Astrocyte (in vitro differentiated cells and primary cell): ENCODE data around the gene OR6C70. TPM values are rescaled to one million over a fixed set of nuclear protein-coding genes. Genes with fewer than 3 reads are reported as not detected.

Experiments used
- DNase-seq: peaks from one replicate; pipeline ENCODE4 v3.0.0-alpha.2; 2010; ENCODE audit warnings: low read depth
- FAIRE-seq: peaks from 2 replicates; lab custom pipeline; 2011; peaks lifted over from hg19 to GRCh38; lab: Jason Lieb, UNC
- H2AFZ ChIP-seq: 2 replicates; pipeline ENCODE4 v1.6.0; 2012; ENCODE audit warnings: low read depth, low read length, inconsistent platforms
- H3K27ac ChIP-seq: 2 replicates; pipeline ENCODE4 v1.5.1; 2011; ENCODE audit warnings: low read depth, low read length, inconsistent platforms
- H3K27me3 ChIP-seq: 2 replicates; pipeline ENCODE4 v1.6.0; 2011; ENCODE audit warnings: low read length, inconsistent platforms; ENCODE audit not compliant: insufficient read depth
- H3K36me3 ChIP-seq: 2 replicates; pipeline ENCODE4 v1.5.1; 2011; ENCODE audit warnings: low read length, inconsistent platforms; ENCODE audit not compliant: insufficient read depth
- H3K4me1 ChIP-seq: 2 replicates; pipeline ENCODE4 v1.5.1; 2011; ENCODE audit warnings: low read length, inconsistent platforms; ENCODE audit not compliant: insufficient read depth
- H3K4me2 ChIP-seq: 2 replicates; pipeline ENCODE4 v1.6.0; 2012; ENCODE audit warnings: low read length, inconsistent platforms
- H3K4me3 ChIP-seq: 2 replicates; pipeline ENCODE4 v1.5.1; 2011; ENCODE audit warnings: low read depth, mild to moderate bottlenecking, low read length, inconsistent platforms; ENCODE audit not compliant: insufficient read depth
- H3K79me2 ChIP-seq: 2 replicates; pipeline ENCODE4 v1.6.0; 2012; ENCODE audit warnings: mild to moderate bottlenecking, low read length, inconsistent platforms; ENCODE audit not compliant: insufficient read depth
- H3K9ac ChIP-seq: 2 replicates; pipeline ENCODE4 v1.6.0; 2012; ENCODE audit warnings: mild to moderate bottlenecking, low read length, inconsistent platforms
- H3K9me3 ChIP-seq: 2 replicates; pipeline ENCODE4 v1.5.1; 2012; ENCODE audit warnings: low read depth, mild to moderate bottlenecking, low read length, inconsistent platforms; ENCODE audit not compliant: insufficient read depth
- H4K20me1 ChIP-seq: 2 replicates; pipeline ENCODE4 v1.6.0; 2012; ENCODE audit warnings: low read length, inconsistent platforms; ENCODE audit not compliant: insufficient read depth
- H3K27ac Mint-ChIP-seq: one replicate; pipeline ENCODE4 v1.8.0; 2021; ENCODE audit warnings: mild to moderate bottlenecking, mixed read lengths; ENCODE audit not compliant: unreplicated experiment
- H3K27me3 Mint-ChIP-seq: one replicate; pipeline ENCODE4 v1.8.0; 2021; ENCODE audit warnings: low read depth, mixed read lengths; ENCODE audit not compliant: unreplicated experiment
- H3K36me3 Mint-ChIP-seq: one replicate; pipeline ENCODE4 v1.8.0; 2021; ENCODE audit warnings: low read depth, mixed read lengths; ENCODE audit not compliant: unreplicated experiment
- H3K4me1 Mint-ChIP-seq: one replicate; pipeline ENCODE4 v1.8.0; 2021; ENCODE audit warnings: low read depth, mixed read lengths; ENCODE audit not compliant: unreplicated experiment
- H3K4me3 Mint-ChIP-seq: one replicate; pipeline ENCODE4 v1.8.0; 2021; ENCODE audit warnings: mild to moderate bottlenecking, moderate library complexity, mixed read lengths; ENCODE audit not compliant: unreplicated experiment
- H3K9me3 Mint-ChIP-seq: one replicate; pipeline ENCODE4 v1.8.0; 2021; ENCODE audit warnings: mild to moderate bottlenecking, mixed read lengths; ENCODE audit not compliant: unreplicated experiment
- CTCF ChIP-seq: IDR thresholded peaks from 2 replicates; pipeline ENCODE4 v1.5.1; 2011; ENCODE audit warnings: low read depth, mild to moderate bottlenecking, inconsistent platforms, low read length, moderate library complexity; ENCODE audit not compliant: insufficient read depth
- EZH2 ChIP-seq: IDR thresholded peaks from 2 replicates; pipeline ENCODE4 v1.6.1; 2012; ENCODE audit warnings: mild to moderate bottlenecking, low read length, inconsistent platforms; ENCODE audit not compliant: insufficient read depth
- total RNA-seq: library from RNA; stranded (reverse); gene quantifications from 2 replicates; pipeline ENCODE4 v1.2.1, GENCODE V29; 2021

The OR6C70 gene
- total RNA-seq, 1 donor from 2014 or later: not detected

- no peak within 1 kb of the TSS for H3K4me3 ChIP-seq
- Mint-ChIP-seq H3K4me3 (no peak within 1 kb of the TSS), H3K9me3 (no peaks in the 10 kb centered on the region), H3K4me1 (no peaks in the 10 kb centered on the region), H3K27ac (no peak within 1 kb of the TSS), H3K36me3 (no peaks in the 10 kb centered on the region), H3K27me3 (no peaks in the 10 kb centered on the region)
- H3K9me3 ChIP-seq: no peaks in the 10 kb centered on the region
- no peaks in the 10 kb centered on the region for H3K27me3 ChIP-seq
- no peak within 1 kb of the TSS for H3K27ac ChIP-seq
- H4K20me1 ChIP-seq: no peaks in the 10 kb centered on the region
- no peaks in the 10 kb centered on the region for H3K79me2 ChIP-seq
- DNase-seq (no peak), FAIRE-seq (no peak)
- H2AFZ ChIP-seq: no peak within 1 kb of the TSS
- H3K36me3 ChIP-seq: no peaks in the 10 kb centered on the region
- no peaks in the 10 kb centered on the region for H3K4me1 ChIP-seq
- TF ChIP-seq CTCF (no peak), EZH2 (no peak)
- no peak within 1 kb of the TSS for H3K9ac ChIP-seq
- no peak within 1 kb of the TSS for H3K4me2 ChIP-seq
These were observed 44.0 kb downstream of the OR6C70 start, which contains the start of gene OR6C76 for GRCh38 chr12:55425954-55426353. TSS of gene OR6C76 (plus strand) at chr12:55426254. CDS start at chr12:55426254, 0 bp downstream.

GRCh38 chr12:55420307-55420962 is 49.5 kb downstream of the OR6C70 start:
- no peaks in the 10 kb centered on the region for H3K79me2 ChIP-seq
- Mint-ChIP-seq H3K9me3 (no peaks in the 10 kb centered on the region), H3K27me3 (no peaks in the 10 kb centered on the region), H3K36me3 (no peaks in the 10 kb centered on the region), H3K4me3 (no peak overlapping the region), H3K4me1 (no peaks in the 10 kb centered on the region), H3K27ac (no peak overlapping the region)
- H3K27me3 ChIP-seq: no peaks in the 10 kb centered on the region
- H3K27ac ChIP-seq: no peak overlapping the region
- no peaks in the 10 kb centered on the region for H3K36me3 ChIP-seq
- FAIRE-seq: no peak
- no peak overlapping the region for H3K4me2 ChIP-seq
- DNase-seq: no peak
- no peaks in the 10 kb centered on the region for H3K9me3 ChIP-seq
- H4K20me1 ChIP-seq: no peaks in the 10 kb centered on the region
- no peaks in the 10 kb centered on the region for H3K4me1 ChIP-seq
- no peak overlapping the region for H3K9ac ChIP-seq
- no peak overlapping the region for H3K4me3 ChIP-seq
- TF ChIP-seq EZH2 (no peak), CTCF (no peak)
- no peak overlapping the region for H2AFZ ChIP-seq

Other genes starting within 250 kb of the OR6C70 start
- gene OR10A7, start 249.1 kb downstream of the OR6C70 start, total RNA-seq: not detected in 2 replicates
- not detected in 2 replicates for gene OR6C74, start 225.5 kb downstream of the OR6C70 start, total RNA-seq
- gene OR6C6, start 173.6 kb downstream of the OR6C70 start, total RNA-seq: not detected in 2 replicates
- gene OR6C1, start 155.8 kb downstream of the OR6C70 start, total RNA-seq: not detected in 2 replicates
- gene OR6C3, start 139.4 kb downstream of the OR6C70 start, total RNA-seq: not detected in 2 replicates
- gene OR6C75, start 107.2 kb downstream of the OR6C70 start, total RNA-seq: not detected in 2 replicates
- gene OR6C65, start 69.6 kb downstream of the OR6C70 start, total RNA-seq: not detected in 2 replicates
- not detected in 2 replicates for gene OR6C76, start 43.9 kb downstream of the OR6C70 start, total RNA-seq
- gene OR6C2, start 26.1 kb downstream of the OR6C70 start, total RNA-seq: not detected in 2 replicates
- gene OR6C68, start 22.2 kb upstream of the OR6C70 start, total RNA-seq: not detected in 2 replicates
- gene OR6C4, start 79.5 kb upstream of the OR6C70 start, total RNA-seq: not detected in 2 replicates
- not detected in 2 replicates for gene OR2AP1, start 102.3 kb upstream of the OR6C70 start, total RNA-seq
- gene OR10P1, start 166.8 kb upstream of the OR6C70 start, total RNA-seq: not detected in 2 replicates
- 20.4 and 26.5 TPM in 2 replicates for gene ITGA7, start 237.8 kb upstream of the OR6C70 start, total RNA-seq
- gene BLOC1S1, start 245.9 kb upstream of the OR6C70 start, total RNA-seq: 49.2 and 51.0 TPM in 2 replicates